Spleen (tissue), 7 donors: ENCODE data around the gene TBC1D16.

Experiments used
- POLR2A ChIP-seq, 3 donors: fragments of 450-650 bp; IDR thresholded peaks; one replicate each; pipeline ENCODE4 v1.5.1; 2017; ENCODE audit warnings: antibody characterized with exemption in 3 of 3, mild to moderate bottlenecking in 1 of 3
- TF ChIP-seq, protein P1 (sequence below), 11 experiments: fragments of 200-600 bp in 7 of 11; fragments of 450-650 bp in 4 of 11; sonication (generic) in 4 of 11; IDR thresholded peaks in 8 of 11; conservative IDR thresholded peaks in 3 of 11; 1 replicate in 7 of 11; 2 replicates in 4 of 11; pipeline versions ENCODE4 v1.4.0 to v1.8.0; 2016 to 2021; ENCODE audit warnings: antibody characterized with exemption in 11 of 11, inconsistent platforms in 4 of 11, mild to moderate bottlenecking in 1 of 11
- donor health status: DM: no; HTN: no; CAD: no; lungs with moderate emphysema.
- donor health status: DM: no; HTN: no; CAD: no.
- donor health status: DM: no; HTN: no; CAD: no.

DNA sequence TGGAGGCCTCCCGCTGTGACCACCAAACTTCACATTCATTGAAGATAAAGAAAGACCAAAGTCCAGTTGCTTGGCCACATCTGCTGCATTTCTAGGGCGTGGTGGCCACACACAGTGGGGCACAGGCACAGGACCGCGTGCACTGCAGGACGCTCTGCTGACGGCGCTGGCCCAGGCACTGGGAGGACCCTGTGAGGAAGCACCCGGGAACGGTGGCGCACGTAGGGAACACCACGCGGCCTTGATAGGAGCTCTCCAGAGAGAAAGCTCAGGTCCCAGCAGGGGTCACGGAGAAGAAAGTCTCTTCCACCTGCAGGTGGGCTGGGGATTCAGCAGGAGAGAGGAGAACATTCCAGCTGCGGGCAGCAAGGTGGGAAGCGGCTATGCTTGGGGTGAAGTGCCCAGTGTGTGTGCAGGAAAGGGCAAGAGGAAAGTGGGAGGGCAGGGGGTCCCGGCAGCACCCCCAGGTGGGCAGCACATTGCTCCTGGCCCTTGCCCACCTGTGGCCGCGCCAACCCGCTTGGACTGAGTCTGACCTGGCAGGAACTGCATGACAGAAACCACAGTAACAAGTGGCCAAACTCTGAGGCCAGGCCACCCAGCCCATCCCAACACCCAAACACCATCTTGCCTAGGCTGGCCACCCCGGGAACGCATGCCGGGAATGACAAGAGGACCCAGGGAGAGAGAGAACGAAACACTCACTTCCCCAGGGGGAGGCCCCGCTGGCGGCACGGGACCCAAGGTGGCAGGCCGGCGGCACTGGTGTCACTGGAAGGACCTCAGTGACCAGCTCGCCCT, 32.8 kb downstream of the TBC1D16 start:
- TF ChIP-seq, protein P1, sequence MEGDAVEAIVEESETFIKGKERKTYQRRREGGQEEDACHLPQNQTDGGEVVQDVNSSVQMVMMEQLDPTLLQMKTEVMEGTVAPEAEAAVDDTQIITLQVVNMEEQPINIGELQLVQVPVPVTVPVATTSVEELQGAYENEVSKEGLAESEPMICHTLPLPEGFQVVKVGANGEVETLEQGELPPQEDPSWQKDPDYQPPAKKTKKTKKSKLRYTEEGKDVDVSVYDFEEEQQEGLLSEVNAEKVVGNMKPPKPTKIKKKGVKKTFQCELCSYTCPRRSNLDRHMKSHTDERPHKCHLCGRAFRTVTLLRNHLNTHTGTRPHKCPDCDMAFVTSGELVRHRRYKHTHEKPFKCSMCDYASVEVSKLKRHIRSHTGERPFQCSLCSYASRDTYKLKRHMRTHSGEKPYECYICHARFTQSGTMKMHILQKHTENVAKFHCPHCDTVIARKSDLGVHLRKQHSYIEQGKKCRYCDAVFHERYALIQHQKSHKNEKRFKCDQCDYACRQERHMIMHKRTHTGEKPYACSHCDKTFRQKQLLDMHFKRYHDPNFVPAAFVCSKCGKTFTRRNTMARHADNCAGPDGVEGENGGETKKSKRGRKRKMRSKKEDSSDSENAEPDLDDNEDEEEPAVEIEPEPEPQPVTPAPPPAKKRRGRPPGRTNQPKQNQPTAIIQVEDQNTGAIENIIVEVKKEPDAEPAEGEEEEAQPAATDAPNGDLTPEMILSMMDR (IDR thresholded peaks at IDR 0.05 in 8 of 11, conservative IDR thresholded peaks at IDR 0.05 in 3 of 11): no peak
- TF ChIP-seq POLR2A (IDR thresholded peaks at IDR 0.05): no peak
